CD14-positive monocyte (primary cell): ENCODE data around the gene SLF2. TPM values are rescaled to one million over a fixed set of nuclear protein-coding genes. Genes with fewer than 3 reads are reported as not detected.

Experiments
- DNase-seq, 3 donors: peaks; one replicate each; pipeline ENCODE4 v3.0.0-alpha.2; 2011 to 2022
- H2AFZ ChIP-seq: 2 replicates; pipeline ENCODE4 v1.6.0; 2012; ENCODE audit warnings: mild to moderate bottlenecking, low read depth, low read length, inconsistent platforms; ENCODE audit not compliant: insufficient read depth, poor library complexity, severe bottlenecking
- H3K27ac ChIP-seq, 2 donors: 1 replicate in 1 of 2; 2 replicates in 1 of 2; pipeline ENCODE4 v1.5.1; 2012 to 2013; ENCODE audit warnings: low read length in 2 of 2, control low read depth in 1 of 2, inconsistent platforms in 1 of 2, low read depth in 1 of 2, mild to moderate bottlenecking in 1 of 2
- H3K27me3 ChIP-seq, 2 donors: one replicate each; pipeline versions ENCODE4 v1.6.0 to v1.6.1; 2011 to 2013; ENCODE audit warnings: low read length in 2 of 2; ENCODE audit not compliant: control insufficient read depth in 2 of 2, insufficient read depth in 2 of 2
- H3K36me3 ChIP-seq, 2 donors: replicated peaks in 1 of 2; 1 replicate in 1 of 2; 2 replicates in 1 of 2; pipeline versions ENCODE4 v1.5.1 to v1.6.1; 2012 to 2013; ENCODE audit warnings: low read length in 2 of 2, control low read depth in 1 of 2, inconsistent platforms in 1 of 2, mild to moderate bottlenecking in 1 of 2; ENCODE audit not compliant: insufficient read depth in 2 of 2, control insufficient read depth in 1 of 2
- H3K4me1 ChIP-seq, 2 donors: 1 replicate in 1 of 2; 2 replicates in 1 of 2; pipeline versions ENCODE4 v1.5.1 to v1.6.1; 2012 to 2013; ENCODE audit warnings: low read length in 2 of 2, control low read depth in 1 of 2, inconsistent platforms in 1 of 2, mild to moderate bottlenecking in 1 of 2, moderate library complexity in 1 of 2; ENCODE audit not compliant: insufficient read depth in 2 of 2, control insufficient read depth in 1 of 2
- H3K4me2 ChIP-seq: replicated peaks from 2 replicates; pipeline ENCODE3; 2012; ENCODE audit warnings: low read length, moderate library complexity, mild to moderate bottlenecking; ENCODE audit not compliant: poor library complexity, severe bottlenecking; ENCODE audit errors: extremely low read depth
- H3K4me3 ChIP-seq, 3 experiments: fragments of 200-600 bp in 1 of 3; sonication (generic) in 1 of 3; replicated peaks in 1 of 3; 1 replicate in 2 of 3; 2 replicates in 1 of 3; pipeline ENCODE4 v1.5.1; 2011 to 2013; ENCODE audit warnings: low read length in 3 of 3, mild to moderate bottlenecking in 3 of 3, control low read depth in 2 of 3, low read depth in 2 of 3, inconsistent platforms in 1 of 3, moderate library complexity in 1 of 3
- H3K79me2 ChIP-seq: 2 replicates; pipeline ENCODE4 v1.6.0; 2012; ENCODE audit warnings: mild to moderate bottlenecking, control low read depth, inconsistent platforms, low read length, moderate library complexity; ENCODE audit not compliant: insufficient read depth
- H3K9ac ChIP-seq: 2 replicates; pipeline ENCODE4 v1.6.0; 2017; ENCODE audit warnings: low read length, mild to moderate bottlenecking; ENCODE audit not compliant: insufficient read depth, poor library complexity, severe bottlenecking
- H3K9me3 ChIP-seq, 2 donors: replicated peaks in 1 of 2; 1 replicate in 1 of 2; 2 replicates in 1 of 2; pipeline versions ENCODE4 v1.5.1 to v1.6.1; 2012 to 2013; ENCODE audit warnings: low read length in 2 of 2, control low read depth in 1 of 2; ENCODE audit not compliant: control insufficient read depth in 1 of 2, insufficient read depth in 1 of 2
- H4K20me1 ChIP-seq: 2 replicates; pipeline ENCODE4 v1.6.0; 2012; ENCODE audit warnings: mild to moderate bottlenecking, low read length, control low read depth, moderate library complexity; ENCODE audit not compliant: insufficient read depth
- H3K27ac Mint-ChIP-seq, 7 donors: one replicate each; pipeline ENCODE4 v1.8.0; 2020; ENCODE audit warnings: mild to moderate bottlenecking in 7 of 7, mixed read lengths in 7 of 7, moderate library complexity in 6 of 7, inconsistent platforms in 2 of 7
- H3K27me3 Mint-ChIP-seq, 3 donors: one replicate each; pipeline ENCODE4 v1.8.0; 2021 to 2022; ENCODE audit warnings: low read depth in 3 of 3, mild to moderate bottlenecking in 3 of 3, mixed read lengths in 3 of 3, moderate library complexity in 3 of 3, inconsistent platforms in 1 of 3
- H3K36me3 Mint-ChIP-seq, 2 donors: one replicate each; pipeline ENCODE4 v1.8.0; 2020; ENCODE audit warnings: mixed read lengths in 2 of 2, inconsistent platforms in 1 of 2, mild to moderate bottlenecking in 1 of 2
- H3K4me1 Mint-ChIP-seq: one replicate; pipeline ENCODE4 v1.8.0; 2020; ENCODE audit warnings: mild to moderate bottlenecking, mixed read lengths
- H3K4me3 Mint-ChIP-seq, 2 donors: one replicate each; pipeline ENCODE4 v1.8.0; 2020; ENCODE audit warnings: mild to moderate bottlenecking in 2 of 2, mixed read lengths in 2 of 2, moderate library complexity in 1 of 2
- H3K9me3 Mint-ChIP-seq, 7 donors: one replicate each; pipeline ENCODE4 v1.8.0; 2020 to 2022; ENCODE audit warnings: mixed read lengths in 7 of 7, mild to moderate bottlenecking in 6 of 7, moderate library complexity in 6 of 7, inconsistent platforms in 2 of 7
- CTCF ChIP-seq: fragments of 200-600 bp; IDR thresholded peaks from one replicate; pipeline ENCODE4 v1.8.0; 2022; ENCODE audit warnings: antibody characterized with exemption, mild to moderate bottlenecking
- WGBS: methylation state at CpG from one replicate; pipeline ENCODE4 v1.1.5; 2013; ENCODE audit warnings: missing lambda C conversion rate; ENCODE audit not compliant: insufficient coverage; 5-methylcytosine and 5-hydroxymethylcytosine counted together
- intact Hi-C, 2 donors: fragments of 100-400 bp; cut with micrococcal nuclease; formaldehyde crosslinking; loops; one replicate each; pipeline versions ENCODE4 v1.15.0 to v1.15.1; 2023
- polyA plus RNA-seq, 3 donors: library from polyadenylated mRNA; depleted of rRNA in 1 of 3; unstranded in 2 of 3; stranded (reverse) in 1 of 3; fragments of 300-500 nt in 2 of 3; fragments of >200 nt in 1 of 3; fragmentation: Illumina TruSeq in 2 of 3; gene quantifications; 1 replicate in 2 of 3; 2 replicates in 1 of 3; pipeline ENCODE4 v1.2.3, GENCODE V29; 2012 to 2021

SLF2 gene
- polyA plus RNA-seq, 3 donors: 5.8 to 11.3 (median 6.4) TPM

GRCh38 chr10:100970914-100971811 lies 58.4 kb downstream of the SLF2 start:
- no peak overlapping the region for H3K27ac Mint-ChIP-seq

More at GRCh38 chr10:100970914-100971811, 58.4 kb downstream of the SLF2 start:
- no peak for DNase-seq
- Histone ChIP-seq H2AFZ (no peak overlapping the region), H3K79me2 (no peaks in the 10 kb centered on the region), H3K36me3 (peaks cover 0 to 9% of the 10 kb centered on the region in 2 donors), H4K20me1 (no peaks in the 10 kb centered on the region), H3K9ac (no peak overlapping the region), H3K4me2 (no peak overlapping the region), H3K27ac (no peak overlapping the region), H3K27me3 (peaks cover 7 to 13% of the 10 kb centered on the region in 2 donors), H3K4me3 (no peak overlapping the region), H3K4me1 (peaks cover 11 to 13% of the 10 kb centered on the region in 2 donors), H3K9me3 (no peaks in the 10 kb centered on the region)
- Mint-ChIP-seq H3K27me3 (peaks cover 16 to 26% (median 22%) of the 10 kb centered on the region in 3 donors), H3K4me3 (no peak overlapping the region), H3K36me3 (peaks cover 8 to 9% of the 10 kb centered on the region in 2 donors), H3K9me3 (peaks cover 0 to 3% (median 0%) of the 10 kb centered on the region in 7 donors), H3K4me1 (peaks cover 13% of the 10 kb centered on the region)
- 100% methylated on average over 2 of the region's 4 CpGs for WGBS
- TF ChIP-seq CTCF: no peak
- intact Hi-C loops: no loop called here
